ENCODE results near the gene APBB2. TPM values are rescaled to one million over a fixed set of nuclear protein-coding genes. Genes with fewer than 3 reads are reported as not detected.
"Not testable (repeated sequence)": the region's sequence is repeated elsewhere in the genome, so short reads cannot be mapped to it uniquely, and the experiment has no call there.

APBB2 gene
- total and polyA plus RNA-seq, 2 donors, result 20.6 to 67.8 TPM

DNA sequence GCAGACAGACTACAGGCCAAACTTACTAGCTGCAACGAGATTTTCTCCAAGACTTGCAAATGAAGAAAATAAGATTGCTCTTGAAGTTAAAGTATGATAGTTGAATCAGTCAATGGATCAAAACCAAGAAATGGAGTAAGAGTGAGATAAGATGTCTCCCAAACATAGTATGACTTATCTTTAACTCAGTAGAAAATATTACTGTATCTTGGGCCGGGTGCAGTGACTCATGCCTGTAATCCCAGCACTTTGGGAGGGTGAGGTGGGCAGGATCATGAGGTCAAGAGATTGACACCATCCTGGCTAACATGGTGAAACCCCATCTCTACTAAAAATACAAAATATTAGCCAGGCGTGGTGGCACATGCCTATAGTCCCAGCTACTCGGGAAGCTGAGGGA, 220.0 kb downstream of the APBB2 start:
- not testable (repeated sequence) for DNase-seq (ENCODE audit: extremely low spot score); H3K4me3 ChIP-seq (ENCODE audit: low read depth, low read length); H3K27ac ChIP-seq (ENCODE audit: low read depth); H3K4me1 ChIP-seq (ENCODE audit: insufficient read depth); H3K36me3 ChIP-seq (ENCODE audit: insufficient read depth)
- WGBS, result 78% methylated on average over 4 of the region's 4 CpGs

- not testable (repeated sequence) for H3K36me3 ChIP-seq (ENCODE audit: insufficient read depth); H3K27ac ChIP-seq (ENCODE audit: low read depth); DNase-seq (ENCODE audit: extremely low spot score); H3K4me3 ChIP-seq (ENCODE audit: low read depth, low read length); H3K4me1 ChIP-seq (ENCODE audit: insufficient read depth)
- 59% methylated on average over 2 of the region's 2 CpGs for WGBS
These were observed 221.0 kb downstream of the APBB2 start for GRCh38 chr4:40993296-40993693.

- no peak for DNase-seq (ENCODE audit: extremely low spot score)
- Histone ChIP-seq H3K27ac (ENCODE audit: low read depth) (peak overlapping the region; percentile 31), H3K4me1 (ENCODE audit: insufficient read depth) (no peaks in the 10 kb centered on the region), H3K4me3 (ENCODE audit: low read depth, low read length) (no peak overlapping the region), H3K36me3 (ENCODE audit: insufficient read depth) (no peaks in the 10 kb centered on the region)
- 70% methylated on average over 17 of the region's 17 CpGs for WGBS
These were observed 221.7 kb downstream of the APBB2 start for GRCh38 chr4:40992472-40993295.

DNA sequence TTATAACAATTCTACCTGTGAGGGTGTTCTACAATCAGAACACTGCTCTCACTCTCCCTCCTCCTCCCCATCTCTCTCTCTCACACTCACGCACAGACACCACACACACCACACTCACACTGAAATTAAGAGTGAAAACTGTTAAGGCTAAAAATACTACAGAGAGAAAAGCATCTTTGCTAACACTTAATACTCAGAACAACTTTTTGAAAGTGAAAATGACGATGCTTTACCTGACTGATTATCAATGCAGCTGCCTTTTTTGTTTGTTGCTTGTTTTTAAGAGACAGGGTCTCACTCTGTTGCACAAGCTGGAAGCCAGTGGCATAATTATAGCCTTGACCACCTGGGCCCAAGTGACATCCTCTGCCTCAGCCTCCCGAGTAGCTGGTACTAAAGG, 222.4 kb downstream of the APBB2 start:
- Histone ChIP-seq H3K4me3 (ENCODE audit: low read depth, low read length) (no peak overlapping the region), H3K27ac (ENCODE audit: low read depth) (no peak overlapping the region), H3K36me3 (ENCODE audit: insufficient read depth) (no peaks in the 10 kb centered on the region), H3K4me1 (ENCODE audit: insufficient read depth) (no peaks in the 10 kb centered on the region)
- DNase-seq (ENCODE audit: extremely low spot score), result no peak
- 91% methylated on average over 3 of the region's 3 CpGs for WGBS

DNA sequence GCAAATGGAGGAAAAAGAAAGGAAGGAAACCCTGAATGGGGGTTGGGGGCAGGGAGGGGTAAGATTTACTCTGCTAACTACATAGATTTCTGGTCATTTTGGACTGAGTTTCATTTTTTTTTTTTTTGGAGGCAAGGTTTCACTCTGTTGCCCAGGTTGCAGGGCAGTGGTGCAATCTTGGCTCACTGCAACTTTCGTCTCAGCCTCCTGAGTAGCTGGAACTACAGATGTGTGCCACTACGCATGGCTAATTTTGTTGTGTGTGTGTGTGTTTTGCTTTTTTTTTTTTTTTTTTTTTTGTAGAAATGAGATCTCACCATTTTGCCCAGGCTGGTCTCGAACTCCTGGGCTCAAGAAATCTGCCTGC, 223.5 kb downstream of the APBB2 start:
- Histone ChIP-seq H3K4me3 (ENCODE audit: low read depth, low read length) (no peak overlapping the region), H3K36me3 (ENCODE audit: insufficient read depth) (no peaks in the 10 kb centered on the region), H3K4me1 (ENCODE audit: insufficient read depth) (no peaks in the 10 kb centered on the region), H3K27ac (ENCODE audit: low read depth) (no peak overlapping the region)
- DNase-seq (ENCODE audit: extremely low spot score), result no peak
- WGBS, result 96% methylated on average over 3 of the region's 3 CpGs

GRCh38 chr4:40990236-40990898, 224.0 kb downstream of the APBB2 start:
- no peaks in the 10 kb centered on the region for H3K4me1 ChIP-seq (ENCODE audit: insufficient read depth)
- H3K27ac ChIP-seq (ENCODE audit: low read depth), result no peak overlapping the region
- no peak for DNase-seq (ENCODE audit: extremely low spot score)
- 74% methylated on average over 5 of the region's 5 CpGs for WGBS
- no peak overlapping the region for H3K4me3 ChIP-seq (ENCODE audit: low read depth, low read length)
- H3K36me3 ChIP-seq (ENCODE audit: insufficient read depth), result no peaks in the 10 kb centered on the region

DNA sequence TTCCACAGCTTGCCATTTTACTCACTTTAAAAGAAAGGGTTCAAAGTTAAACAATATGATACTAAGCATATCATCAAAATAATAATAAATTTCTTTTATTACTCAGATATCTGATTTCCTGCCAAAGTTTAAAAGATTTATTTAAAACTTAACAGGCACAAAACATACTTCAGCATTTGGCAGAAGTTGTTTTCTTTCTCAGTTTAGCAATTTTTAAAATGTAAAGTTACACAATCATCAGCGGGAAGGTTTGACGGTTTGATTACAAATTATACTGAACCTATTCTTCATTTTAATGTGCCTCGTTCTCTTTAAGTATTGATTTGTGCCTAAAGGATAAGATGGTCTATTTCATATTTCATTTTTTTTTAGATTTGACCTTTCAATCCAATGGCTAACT, 227.2 kb downstream of the APBB2 start:
- 56% methylated on average over 3 of the region's 3 CpGs for WGBS
- DNase-seq (ENCODE audit: extremely low spot score), result no peak
- Histone ChIP-seq H3K4me1 (ENCODE audit: insufficient read depth) (no peaks in the 10 kb centered on the region), H3K4me3 (ENCODE audit: low read depth, low read length) (no peak overlapping the region), H3K36me3 (ENCODE audit: insufficient read depth) (no peaks in the 10 kb centered on the region), H3K27ac (ENCODE audit: low read depth) (no peak overlapping the region)

- H3K4me1 ChIP-seq (ENCODE audit: insufficient read depth), result no peaks in the 10 kb centered on the region
- no peak overlapping the region for H3K4me3 ChIP-seq (ENCODE audit: low read depth, low read length)
- H3K36me3 ChIP-seq (ENCODE audit: insufficient read depth), result no peaks in the 10 kb centered on the region
- H3K27ac ChIP-seq (ENCODE audit: low read depth), result no peak overlapping the region
- DNase-seq (ENCODE audit: extremely low spot score), result no peak
- 62% methylated on average over 3 of the region's 3 CpGs for WGBS
These were observed 228.0 kb downstream of the APBB2 start for GRCh38 chr4:40986375-40986774.

DNA sequence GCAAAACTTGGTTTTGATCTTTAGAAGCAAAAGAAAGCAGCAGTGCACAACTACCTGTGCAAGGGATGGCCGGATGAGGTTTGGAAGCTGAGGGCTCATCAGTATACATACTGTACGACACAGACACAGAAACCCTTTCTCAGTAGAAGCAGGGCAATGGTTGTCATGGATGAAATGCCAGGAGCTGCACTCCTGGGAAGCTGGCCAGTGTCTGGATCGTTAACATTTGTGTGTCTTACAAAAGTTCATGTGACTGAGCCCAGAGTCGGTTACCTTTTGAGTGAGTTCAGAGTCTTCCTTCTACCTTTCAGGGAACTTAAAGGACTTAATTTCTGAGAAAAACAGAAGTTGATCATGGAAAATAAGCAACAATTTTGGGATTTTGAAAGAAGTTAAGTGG, 230.3 kb downstream of the APBB2 start:
- Histone ChIP-seq H3K4me3 (ENCODE audit: low read depth, low read length) (no peak overlapping the region), H3K36me3 (ENCODE audit: insufficient read depth) (no peaks in the 10 kb centered on the region), H3K27ac (ENCODE audit: low read depth) (no peak overlapping the region), H3K4me1 (ENCODE audit: insufficient read depth) (no peaks in the 10 kb centered on the region)
- no peak for DNase-seq (ENCODE audit: extremely low spot score)
- 40% methylated on average over 4 of the region's 4 CpGs for WGBS

DNA sequence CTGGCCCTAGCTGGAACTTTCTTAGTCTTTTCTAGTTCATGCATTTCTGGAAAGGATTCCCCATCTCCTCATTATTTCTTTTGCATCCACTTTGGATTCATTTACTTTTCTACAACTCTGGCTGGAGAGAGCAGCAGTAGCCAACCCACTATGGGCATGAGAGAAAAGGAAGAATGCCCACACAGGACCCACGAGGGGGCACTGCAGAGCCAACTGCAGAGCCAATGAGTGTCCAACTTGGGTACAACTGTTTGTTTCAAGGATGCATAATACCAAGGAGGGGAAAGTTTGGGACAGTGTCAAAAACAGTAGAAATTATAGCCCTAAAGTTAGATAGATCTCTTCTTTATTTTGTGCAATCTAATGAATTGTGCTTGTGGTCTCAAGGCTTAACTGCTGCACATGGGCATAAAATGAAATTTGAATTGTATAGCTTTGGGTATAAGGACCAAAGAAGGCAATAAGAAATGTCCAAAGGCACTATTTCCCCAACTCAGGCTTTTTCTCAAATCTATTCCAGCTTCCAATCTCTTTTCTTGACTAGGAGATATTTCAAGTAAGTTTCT, 233.9 kb downstream of the APBB2 start:
- DNase-seq (ENCODE audit: extremely low spot score), result no peak
- Histone ChIP-seq H3K4me1 (ENCODE audit: insufficient read depth) (no peaks in the 10 kb centered on the region), H3K4me3 (ENCODE audit: low read depth, low read length) (no peak overlapping the region), H3K27ac (ENCODE audit: low read depth) (no peak overlapping the region), H3K36me3 (ENCODE audit: insufficient read depth) (no peaks in the 10 kb centered on the region)
- 29% methylated on average over 1 of the region's 1 CpG for WGBS

GRCh38 chr4:40978548-40978947, 235.8 kb downstream of the APBB2 start:
- Histone ChIP-seq H3K4me1 (ENCODE audit: insufficient read depth) (no peaks in the 10 kb centered on the region), H3K36me3 (ENCODE audit: insufficient read depth) (no peaks in the 10 kb centered on the region), H3K4me3 (ENCODE audit: low read depth, low read length) (no peak overlapping the region), H3K27ac (ENCODE audit: low read depth) (no peak overlapping the region)
- WGBS, result 89% methylated on average over 5 of the region's 5 CpGs
- DNase-seq (ENCODE audit: extremely low spot score), result no peak

- Histone ChIP-seq H3K4me1 (ENCODE audit: insufficient read depth) (no peaks in the 10 kb centered on the region), H3K4me3 (ENCODE audit: low read depth, low read length) (no peak overlapping the region), H3K36me3 (ENCODE audit: insufficient read depth) (no peaks in the 10 kb centered on the region), H3K27ac (ENCODE audit: low read depth) (no peak overlapping the region)
- DNase-seq (ENCODE audit: extremely low spot score), result no peak
These were observed 238.0 kb downstream of the APBB2 start for GRCh38 chr4:40976343-40976742.

- 96% methylated on average over 1 of the region's 1 CpG for WGBS
- no peak for DNase-seq (ENCODE audit: extremely low spot score)
These were observed 241.6 kb downstream of the APBB2 start for GRCh38 chr4:40972722-40973121.

GRCh38 chr4:40971338-40971737, 243.0 kb downstream of the APBB2 start:
- H3K4me3 ChIP-seq (ENCODE audit: low read depth, low read length), result no peak overlapping the region
- H3K4me1 ChIP-seq (ENCODE audit: insufficient read depth), result no peaks in the 10 kb centered on the region
- WGBS, result 83% methylated on average over 3 of the region's 3 CpGs
- no peak for DNase-seq (ENCODE audit: extremely low spot score)
- no peaks in the 10 kb centered on the region for H3K36me3 ChIP-seq (ENCODE audit: insufficient read depth)
- H3K27ac ChIP-seq (ENCODE audit: low read depth), result no peak overlapping the region

More at GRCh38 chr4:40972722-40973121, 241.6 kb downstream of the APBB2 start:
- H3K4me3 ChIP-seq (ENCODE audit: low read depth, low read length), result no peak overlapping the region
- H3K36me3 ChIP-seq (ENCODE audit: insufficient read depth), result no peaks in the 10 kb centered on the region
- H3K4me1 ChIP-seq (ENCODE audit: insufficient read depth), result no peaks in the 10 kb centered on the region
- no peak overlapping the region for H3K27ac ChIP-seq (ENCODE audit: low read depth)

All from urinary bladder (tissue), 4 donors.